ENCODE measurements around the gene C1QTNF8.

C1QTNF8 gene

DNA sequence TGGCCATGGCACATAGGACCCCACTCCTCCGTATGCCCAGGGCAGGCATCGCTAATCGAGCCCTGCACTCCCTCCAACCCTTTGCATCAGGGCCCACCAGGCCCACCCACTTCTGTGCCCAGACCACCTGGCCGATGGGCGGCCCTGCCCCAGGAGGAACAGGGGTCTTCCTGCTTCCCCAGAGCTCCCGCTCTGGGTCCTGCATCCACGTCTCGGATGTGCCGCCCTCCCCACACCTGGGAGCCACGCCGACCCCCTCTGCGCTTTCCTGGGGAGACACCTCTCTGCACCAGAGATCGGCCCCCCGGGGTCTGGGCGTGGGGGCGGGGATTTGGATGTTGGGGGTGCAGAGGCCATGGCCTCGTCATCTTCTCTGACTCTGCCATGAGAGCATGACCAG lies 44.6 kb downstream of the C1QTNF8 start:
- no peak for TF ChIP-seq CTCF (IDR thresholded peaks at IDR 0.05; ENCODE audit: insufficient read depth, low read length, poor library complexity, severe bottlenecking)
- no peaks in the 10 kb centered on the region; the same call in 1 of the 2 replicates for H3K27me3 ChIP-seq (replicated peaks; ENCODE audit: control insufficient read depth, insufficient read depth, low read length)
- H3K4me3 ChIP-seq (replicated peaks; ENCODE audit: low read depth, low read length), result no peak overlapping the region
- no peaks in the 10 kb centered on the region for H3K36me3 ChIP-seq (ENCODE audit: control insufficient read depth, insufficient read depth, low read length)
- DNase-seq (ENCODE audit: extremely low read depth, insufficient read length), result no peak

DNA sequence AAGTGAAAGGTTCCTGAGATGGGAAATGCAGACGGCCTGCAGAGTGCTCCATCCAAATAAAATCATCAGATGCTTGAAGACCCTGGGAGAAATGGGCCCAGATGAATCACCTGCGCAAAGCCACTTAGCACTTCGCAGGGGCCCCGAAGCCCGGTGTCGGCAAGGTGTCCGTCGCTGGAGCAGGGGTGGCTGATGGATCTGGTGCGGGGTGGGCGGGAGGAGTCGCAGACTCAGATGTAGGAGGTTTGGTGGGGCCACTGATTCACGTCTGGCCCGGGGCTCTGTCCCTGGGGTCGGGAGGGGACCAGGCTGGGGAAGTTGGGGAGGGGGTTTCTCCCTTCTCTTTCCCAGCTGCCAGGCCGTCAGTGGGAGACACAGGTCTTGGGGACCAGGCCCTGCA lies 45.1 kb downstream of the C1QTNF8 start:
- TF ChIP-seq CTCF (IDR thresholded peaks at IDR 0.05; ENCODE audit: insufficient read depth, low read length, poor library complexity, severe bottlenecking), result no peak
- H3K27me3 ChIP-seq (replicated peaks; ENCODE audit: control insufficient read depth, insufficient read depth, low read length), result no peaks in the 10 kb centered on the region; the same call in 1 of the 2 replicates
- no peaks in the 10 kb centered on the region for H3K36me3 ChIP-seq (ENCODE audit: control insufficient read depth, insufficient read depth, low read length)
- H3K4me3 ChIP-seq (replicated peaks; ENCODE audit: low read depth, low read length), result no peak overlapping the region
- no peak for DNase-seq (ENCODE audit: extremely low read depth, insufficient read length)

GRCh38 chr16:1050516-1050915 lies 45.5 kb downstream of the C1QTNF8 start:
- DNase-seq (ENCODE audit: extremely low read depth, insufficient read length), result no peak
- Histone ChIP-seq H3K27me3 (replicated peaks; ENCODE audit: control insufficient read depth, insufficient read depth, low read length) (no peaks in the 10 kb centered on the region; the same call in 1 of the 2 replicates), H3K36me3 (ENCODE audit: control insufficient read depth, insufficient read depth, low read length) (no peaks in the 10 kb centered on the region), H3K4me3 (replicated peaks; ENCODE audit: low read depth, low read length) (no peak overlapping the region)
- TF ChIP-seq CTCF (IDR thresholded peaks at IDR 0.05; ENCODE audit: insufficient read depth, low read length, poor library complexity, severe bottlenecking), result no peak

DNA sequence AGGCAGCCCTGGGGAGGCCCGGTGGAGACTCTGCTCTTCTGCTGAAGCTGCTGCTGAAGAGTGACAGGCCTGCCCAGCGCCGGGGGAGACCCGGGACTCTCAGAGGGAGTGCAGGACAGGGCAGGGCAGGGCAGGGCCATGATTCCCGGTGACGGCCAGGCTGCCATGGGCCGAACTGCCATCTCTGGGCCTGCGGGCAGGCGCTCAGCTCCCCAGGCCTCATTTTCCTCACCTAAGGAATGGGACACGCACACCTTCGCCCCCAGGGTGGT lies 46.1 kb downstream of the C1QTNF8 start:
- no peak for TF ChIP-seq CTCF (IDR thresholded peaks at IDR 0.05; ENCODE audit: insufficient read depth, low read length, poor library complexity, severe bottlenecking)
- Histone ChIP-seq H3K4me3 (replicated peaks; ENCODE audit: low read depth, low read length) (no peak overlapping the region), H3K27me3 (replicated peaks; ENCODE audit: control insufficient read depth, insufficient read depth, low read length) (no peaks in the 10 kb centered on the region; the same call in 1 of the 2 replicates), H3K36me3 (ENCODE audit: control insufficient read depth, insufficient read depth, low read length) (no peaks in the 10 kb centered on the region)
- DNase-seq (ENCODE audit: extremely low read depth, insufficient read length), result no peak

DNA sequence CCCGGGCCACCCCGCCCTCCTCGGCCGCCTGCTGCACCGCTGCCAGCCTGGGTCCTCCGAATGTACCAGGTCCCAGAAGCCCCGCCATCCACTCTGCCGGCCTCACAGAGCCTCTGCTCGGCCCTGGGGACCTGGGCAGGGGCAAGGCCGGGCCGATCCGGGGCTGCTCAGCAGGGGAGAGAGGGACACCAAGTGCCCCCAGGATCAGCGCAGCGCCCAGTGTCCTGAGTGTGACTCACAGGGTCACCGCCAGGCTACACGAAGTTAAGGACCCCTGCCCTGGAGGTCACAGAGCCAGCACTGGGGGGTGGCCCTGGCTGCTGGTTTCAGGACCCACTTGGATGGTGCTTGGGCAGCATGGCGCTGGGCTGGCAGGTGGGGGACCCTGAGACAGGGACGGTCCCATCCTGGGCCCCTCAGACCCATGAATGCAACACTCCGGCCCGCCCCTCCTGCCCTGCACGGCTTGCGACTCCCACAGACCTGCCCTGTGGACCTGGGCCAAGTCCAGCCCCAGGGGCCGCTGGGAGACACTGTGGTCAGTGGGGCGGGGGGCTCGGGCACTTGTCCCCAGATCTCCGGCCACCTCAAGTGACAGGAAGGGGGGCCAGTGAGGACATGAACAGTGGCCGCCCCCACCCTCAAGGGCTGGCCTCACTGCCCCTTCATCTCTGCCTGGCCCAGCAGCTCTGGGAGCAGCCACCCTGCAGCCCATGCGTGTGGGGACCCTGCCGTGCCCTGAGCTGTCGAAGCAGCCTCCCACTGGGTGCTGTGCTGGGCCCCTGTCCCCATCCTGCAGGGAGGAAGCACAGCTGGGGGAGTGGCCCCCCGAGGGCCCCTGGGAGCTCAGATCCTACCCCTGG lies 46.7 kb downstream of the C1QTNF8 start:
- Histone ChIP-seq H3K4me3 (replicated peaks; ENCODE audit: low read depth, low read length) (no peak overlapping the region), H3K36me3 (ENCODE audit: control insufficient read depth, insufficient read depth, low read length) (no peaks in the 10 kb centered on the region), H3K27me3 (replicated peaks; ENCODE audit: control insufficient read depth, insufficient read depth, low read length) (no peaks in the 10 kb centered on the region; the same call in 1 of the 2 replicates)
- TF ChIP-seq CTCF (IDR thresholded peaks at IDR 0.05; ENCODE audit: insufficient read depth, low read length, poor library complexity, severe bottlenecking), result no peak
- no peak for DNase-seq (ENCODE audit: extremely low read depth, insufficient read length)

Measured in GM06990 (cell line).